RKO (cell line): ENCODE measurements around the gene ARHGAP26.
"Not testable (repeated sequence)": the region's sequence is repeated elsewhere in the genome, so short reads cannot be mapped to it uniquely, and the experiment has no call there.

Experiments
- DNase-seq: peaks from one replicate; pipeline ENCODE4 v3.0.0-alpha.2; 2016; ENCODE audit warnings: low spot score

ARHGAP26 gene

DNA sequence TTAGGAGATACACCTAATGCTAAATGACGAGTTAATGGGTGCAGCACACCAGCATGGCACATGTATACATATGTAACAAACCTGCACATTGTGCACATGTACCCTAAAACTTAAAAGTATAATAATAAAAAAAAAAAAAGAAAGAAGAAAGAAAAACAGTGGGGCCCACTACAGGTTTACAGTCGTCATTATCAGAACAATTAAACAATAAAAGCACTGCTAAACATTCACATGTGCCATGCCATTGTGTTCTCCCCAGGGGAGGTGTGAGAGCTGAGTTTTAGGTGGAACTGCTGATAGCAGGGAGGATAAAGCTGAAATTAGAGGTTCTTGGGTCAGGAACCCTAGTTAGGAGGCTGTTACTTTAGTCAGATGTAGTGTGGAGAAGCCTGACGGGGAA is 348.6 kb downstream of the ARHGAP26 start:
- DNase-seq: not testable (repeated sequence)

DNA sequence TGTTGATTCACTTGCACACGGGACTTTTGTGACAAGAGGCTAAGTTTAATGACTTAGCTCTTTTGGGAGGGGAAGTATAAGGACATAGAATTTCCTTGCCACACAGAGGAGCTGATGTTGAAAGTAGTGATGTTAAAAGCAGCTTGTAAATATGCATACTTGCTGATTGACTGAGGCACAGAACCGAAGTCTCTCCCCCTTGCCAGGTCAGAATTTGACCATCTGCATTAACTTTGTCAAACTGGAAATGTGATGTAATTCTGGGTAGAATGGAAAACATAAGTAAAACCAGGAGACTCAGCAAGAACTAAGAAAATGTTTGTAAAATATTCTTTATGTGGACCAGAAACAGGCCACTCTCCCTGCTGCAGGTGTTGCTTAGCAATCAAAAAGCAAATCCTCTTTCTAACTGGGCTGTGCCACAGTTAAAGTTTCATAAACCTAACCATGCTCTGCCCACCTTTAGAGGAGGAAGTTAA is 349.2 kb downstream of the ARHGAP26 start:
- no peak for DNase-seq

DNA sequence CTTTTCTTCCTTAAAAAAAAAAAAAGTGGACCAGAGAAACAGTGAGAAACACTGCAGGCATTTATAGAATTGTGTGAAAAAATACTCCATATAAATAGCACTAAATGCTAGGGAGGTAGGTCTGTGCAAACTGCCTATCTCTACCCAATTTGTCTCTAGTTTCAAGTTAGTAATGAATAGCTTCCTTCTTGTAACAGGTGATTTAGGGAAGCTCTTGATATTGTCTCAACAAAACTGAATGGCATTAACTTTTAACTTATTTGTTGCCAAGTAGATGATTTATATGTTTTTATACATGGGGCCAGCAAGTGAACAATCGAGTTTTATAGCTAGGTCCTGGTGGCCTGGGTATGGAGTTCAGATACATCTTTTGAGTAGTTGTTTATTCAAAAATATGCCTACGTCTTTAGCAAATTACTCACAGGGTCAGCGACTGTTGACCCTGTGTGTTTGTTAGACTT is 349.7 kb downstream of the ARHGAP26 start:
- no peak for DNase-seq

DNA sequence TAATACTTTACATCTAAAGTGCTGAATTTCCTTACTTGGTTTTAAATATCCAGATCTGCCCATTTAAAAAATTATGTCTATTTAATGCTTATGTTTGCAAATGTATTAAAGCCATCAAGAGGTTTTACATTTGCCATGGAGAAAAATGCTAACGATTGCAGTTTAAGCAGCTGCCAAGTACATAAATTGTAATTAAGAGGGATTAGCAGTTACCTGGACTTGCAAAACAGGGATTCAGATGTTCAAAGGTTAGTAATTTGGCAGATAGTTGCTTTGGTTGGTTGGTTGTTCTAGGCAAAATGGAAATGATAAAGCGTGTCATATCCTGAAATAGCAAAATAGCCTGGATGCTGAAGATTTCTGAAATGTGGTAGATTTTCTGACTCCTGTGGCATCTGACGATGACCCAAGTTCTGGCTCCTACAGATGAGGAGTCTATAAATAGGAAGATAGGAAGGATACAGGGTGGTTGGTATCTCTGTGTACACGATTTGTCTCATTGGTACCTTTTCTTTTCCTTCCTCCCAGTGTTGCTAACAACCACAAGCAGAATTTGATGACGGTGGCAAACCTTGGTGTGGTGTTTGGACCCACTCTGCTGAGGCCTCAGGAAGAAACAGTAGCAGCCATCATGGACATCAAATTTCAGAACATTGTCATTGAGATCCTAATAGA is 350.4 kb downstream of the ARHGAP26 start:
- DNase-seq: no peak

DNA sequence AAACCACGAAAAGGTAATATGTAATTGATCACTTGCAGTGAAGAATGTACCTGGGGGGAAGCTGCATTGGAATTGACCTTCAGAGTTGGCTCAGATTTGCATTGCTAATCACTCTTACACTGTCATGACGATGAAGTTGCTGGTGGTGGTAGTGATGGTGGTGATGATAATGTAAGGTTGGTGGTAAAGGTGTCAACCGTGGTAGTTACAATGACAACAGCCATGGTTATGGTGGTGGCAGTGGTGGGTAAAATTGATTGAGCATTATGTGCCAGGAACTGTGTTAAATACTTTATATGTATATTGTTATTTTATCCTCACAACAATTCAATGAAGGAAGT is 350.9 kb downstream of the ARHGAP26 start:
- DNase-seq: no peak

DNA sequence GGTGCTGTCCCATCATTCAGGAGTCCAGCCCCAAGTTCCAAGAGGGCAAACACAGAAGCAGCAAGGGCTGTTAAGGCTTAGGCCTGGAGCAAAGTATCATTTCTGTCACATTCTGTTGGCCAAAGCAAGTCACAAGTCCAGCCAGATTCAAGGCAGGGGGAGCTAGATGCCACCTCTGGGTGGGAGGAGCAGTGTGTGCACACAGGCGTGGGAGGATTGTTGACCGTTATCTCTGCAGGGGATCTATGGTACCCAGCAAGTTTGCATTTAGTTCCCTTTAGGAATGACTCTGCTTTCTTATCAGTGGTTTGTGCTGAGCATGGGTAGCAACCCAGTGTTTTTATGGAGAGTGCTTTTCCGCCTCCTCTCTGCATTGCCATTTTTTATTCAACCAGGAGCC is 354.4 kb downstream of the ARHGAP26 start:
- no peak for DNase-seq

DNA sequence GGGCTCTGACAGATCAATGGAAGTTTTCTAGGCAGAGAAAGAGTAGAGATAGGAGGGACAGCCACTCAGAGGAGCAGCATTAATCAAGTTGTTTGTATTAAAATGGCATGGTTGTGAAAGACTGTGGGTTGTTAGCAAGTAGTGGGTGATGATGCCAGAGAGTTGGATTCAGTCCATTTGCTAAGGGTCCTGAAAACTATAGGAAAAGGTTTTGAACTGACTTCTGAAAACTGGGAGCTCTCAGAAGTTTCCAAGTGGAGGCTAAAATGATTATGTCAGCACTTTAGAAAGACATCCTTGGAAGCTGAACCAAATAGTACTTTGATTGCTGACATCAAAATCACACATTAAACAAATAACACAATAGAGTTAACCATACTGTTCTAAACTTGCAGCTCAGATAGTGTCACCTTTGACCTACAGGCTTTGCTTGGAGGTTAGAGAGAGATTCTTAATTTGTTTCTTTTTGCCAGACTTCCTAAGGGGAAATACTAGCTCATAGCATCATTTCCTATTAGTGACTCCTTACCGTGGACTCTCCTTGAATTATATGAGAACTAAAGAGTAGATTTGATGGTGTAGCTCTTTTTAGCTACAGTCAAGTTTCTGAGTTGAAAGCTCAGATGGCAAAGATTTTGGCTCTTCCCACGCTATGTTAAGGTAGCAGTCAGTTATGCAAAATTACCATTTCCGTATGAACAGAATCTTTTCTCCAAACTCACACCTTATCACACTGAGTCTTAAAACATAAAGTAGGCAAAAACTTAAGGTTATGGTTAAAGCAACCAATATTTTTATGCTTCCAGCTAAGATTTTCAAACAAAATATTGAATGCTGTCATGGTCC is 356.2 kb downstream of the ARHGAP26 start:
- DNase-seq: no peak

DNA sequence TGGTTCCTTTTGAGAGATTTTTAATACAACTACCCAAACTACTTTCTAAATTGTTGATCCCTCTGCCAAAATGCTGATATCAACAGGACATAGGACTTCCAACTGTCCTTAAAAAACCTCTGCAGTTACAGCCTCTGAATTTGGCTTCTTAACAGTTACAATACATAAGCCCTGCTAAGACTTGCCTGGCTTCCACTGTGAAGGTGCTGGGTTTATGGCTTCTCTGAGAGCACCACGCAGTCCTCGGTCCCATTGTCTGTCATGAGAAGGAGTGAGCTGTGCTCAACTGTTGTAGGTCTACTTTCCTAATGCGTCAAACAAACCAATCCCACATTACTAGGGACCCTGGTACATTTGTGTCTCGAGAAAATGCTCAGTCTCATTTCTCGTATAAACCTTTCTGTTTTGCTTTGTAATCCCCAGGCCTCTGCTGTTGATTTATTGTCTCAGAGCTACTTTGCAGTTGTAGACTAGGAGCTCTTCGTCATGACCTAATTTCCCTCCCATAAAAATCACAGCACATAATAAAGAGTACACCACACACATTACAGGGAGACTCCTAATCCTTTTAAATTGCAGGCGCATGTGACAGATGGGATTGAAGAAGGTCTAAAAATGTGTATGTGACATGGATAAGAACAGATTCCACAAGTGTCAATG is 358.4 kb downstream of the ARHGAP26 start:
- DNase-seq: no peak

DNA sequence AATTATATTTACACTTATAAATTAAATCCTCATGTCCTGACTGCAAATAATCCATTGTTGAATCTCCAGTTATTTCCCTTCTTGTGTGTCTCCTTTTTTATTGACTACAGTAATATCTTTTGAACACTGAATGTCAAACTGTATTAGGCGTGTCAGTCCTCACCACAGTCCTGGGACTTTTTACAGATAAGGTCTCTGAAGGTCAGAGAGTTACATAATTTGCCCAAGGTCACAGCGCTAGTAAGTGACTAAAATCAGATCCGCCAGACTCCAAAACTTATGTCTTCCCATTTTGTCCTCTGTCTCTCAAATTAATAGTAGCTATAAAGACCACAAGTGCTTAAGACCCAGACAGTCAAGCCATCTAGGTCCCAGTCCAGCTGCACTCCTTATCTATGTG is 359.0 kb downstream of the ARHGAP26 start:
- DNase-seq: no peak

DNA sequence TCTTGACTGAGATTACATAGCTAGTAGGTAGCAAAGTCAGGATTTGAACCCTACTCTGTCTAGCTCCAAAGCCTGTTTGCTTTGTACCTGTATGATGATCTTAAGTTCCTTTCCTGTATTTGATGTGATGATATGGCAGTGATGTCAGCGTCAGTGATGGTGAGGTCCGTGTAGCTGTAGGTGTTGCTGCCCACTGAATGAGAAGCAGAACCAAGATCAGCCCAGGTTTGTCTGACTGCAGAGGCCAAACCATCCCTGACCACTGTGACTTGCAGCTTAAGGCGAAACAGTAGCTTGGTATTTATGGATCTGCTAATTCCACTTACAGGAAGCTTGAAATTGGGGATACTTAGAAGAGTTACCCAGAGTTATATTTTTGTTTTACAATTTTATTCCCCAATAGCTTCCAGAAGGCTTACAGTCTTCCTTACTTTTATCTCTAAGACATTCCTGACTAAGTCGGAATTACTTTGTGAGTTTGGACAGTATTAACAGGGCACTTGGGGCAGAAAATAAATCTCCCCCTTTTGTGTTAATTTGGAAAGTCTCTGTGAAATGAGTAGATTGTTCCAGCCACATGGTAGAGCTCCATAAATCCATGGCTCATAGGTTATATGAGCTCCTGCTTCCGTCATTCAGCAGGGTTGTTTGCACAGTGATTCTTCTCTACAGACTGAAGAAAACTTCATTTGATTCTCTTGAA is 359.9 kb downstream of the ARHGAP26 start:
- DNase-seq: no peak

DNA sequence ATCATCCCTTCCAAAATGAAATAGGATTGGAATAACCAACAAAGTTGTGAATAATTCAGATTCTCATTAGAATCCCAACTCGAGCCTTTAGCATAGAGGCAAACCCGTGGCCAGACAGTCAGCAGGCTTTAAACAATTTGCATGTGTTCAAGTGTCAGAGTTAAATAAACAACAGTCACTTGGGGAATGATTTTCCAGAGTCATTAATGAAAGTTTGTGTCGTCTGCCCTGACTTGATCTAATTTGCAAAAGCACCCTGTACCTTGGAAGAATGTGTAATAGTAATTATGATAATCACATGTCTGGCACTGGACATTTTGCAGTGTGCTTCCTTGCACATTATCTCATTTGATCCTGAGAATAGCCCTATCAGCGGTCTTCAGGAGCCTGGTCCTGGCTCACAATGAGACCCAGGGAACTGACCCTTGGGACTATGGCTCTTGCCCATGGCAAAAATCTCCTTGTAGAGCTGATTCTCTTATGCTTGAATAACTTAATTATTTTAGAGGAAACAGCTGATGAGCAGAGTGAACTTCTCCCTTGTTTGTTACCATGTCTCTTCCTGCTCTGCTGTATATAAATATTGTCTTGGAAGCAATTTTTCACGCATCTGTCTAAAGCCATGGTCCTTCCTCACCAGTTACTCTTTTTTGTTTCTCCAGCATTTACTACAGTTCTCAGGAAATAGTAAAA is 360.6 kb downstream of the ARHGAP26 start:
- DNase-seq: no peak

DNA sequence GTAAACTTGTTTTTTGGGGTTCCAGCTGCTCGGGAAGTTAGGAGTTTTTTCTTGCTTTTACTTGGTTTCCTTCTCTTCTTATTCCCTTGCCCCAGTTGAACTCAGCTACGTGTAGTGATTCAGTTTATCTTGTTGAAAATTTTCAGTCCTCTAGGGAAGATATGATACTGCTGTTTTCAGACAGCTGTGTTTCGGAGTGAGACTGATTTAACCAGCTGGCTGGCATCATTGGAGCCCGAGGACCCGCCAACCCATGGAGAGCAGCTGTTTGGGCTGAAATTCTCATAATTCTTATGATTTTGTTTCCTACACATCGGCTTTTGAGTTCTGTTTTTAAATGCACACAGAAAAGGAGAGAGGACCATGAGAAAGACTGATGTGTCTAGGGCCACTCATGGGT is 361.8 kb downstream of the ARHGAP26 start:
- DNase-seq: no peak

DNA sequence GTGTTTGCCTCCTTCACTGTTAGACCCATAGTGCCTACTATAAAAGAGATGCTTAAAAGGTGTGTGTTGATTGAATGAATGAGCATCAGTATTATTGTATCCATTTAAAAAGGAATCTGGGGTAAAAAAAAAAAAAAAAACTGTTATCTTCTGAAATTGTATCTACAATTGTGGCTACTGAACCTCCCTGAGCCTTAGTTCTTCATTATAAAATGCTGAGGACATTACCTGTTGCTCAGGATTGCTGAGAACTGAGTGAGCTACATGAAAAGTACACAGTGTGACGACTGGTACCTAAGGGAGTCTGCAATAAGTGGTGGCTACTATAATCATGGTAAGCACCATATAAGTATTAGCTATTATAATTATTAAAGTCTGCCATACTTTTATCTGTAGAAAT is 362.6 kb downstream of the ARHGAP26 start:
- no peak for DNase-seq

DNA sequence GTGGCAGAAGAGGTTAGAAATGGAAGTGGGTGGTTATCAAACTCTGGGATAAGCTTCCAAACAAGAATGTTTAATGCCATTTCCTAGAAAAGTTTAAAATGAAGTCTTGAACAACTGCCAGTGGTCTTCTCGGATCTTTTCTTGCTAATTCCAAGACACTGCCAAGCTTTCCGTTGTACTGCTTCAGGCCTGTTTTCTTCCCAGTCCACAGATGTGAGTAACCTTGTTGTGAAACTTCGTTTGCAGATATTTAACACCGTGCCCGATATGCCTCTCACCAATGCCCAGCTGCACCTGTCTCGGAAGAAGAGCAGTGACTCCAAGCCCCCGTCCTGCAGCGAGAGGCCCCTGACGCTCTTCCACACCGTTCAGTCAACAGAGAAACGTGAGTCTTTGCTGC is 363.5 kb downstream of the ARHGAP26 start:
- no peak for DNase-seq

DNA sequence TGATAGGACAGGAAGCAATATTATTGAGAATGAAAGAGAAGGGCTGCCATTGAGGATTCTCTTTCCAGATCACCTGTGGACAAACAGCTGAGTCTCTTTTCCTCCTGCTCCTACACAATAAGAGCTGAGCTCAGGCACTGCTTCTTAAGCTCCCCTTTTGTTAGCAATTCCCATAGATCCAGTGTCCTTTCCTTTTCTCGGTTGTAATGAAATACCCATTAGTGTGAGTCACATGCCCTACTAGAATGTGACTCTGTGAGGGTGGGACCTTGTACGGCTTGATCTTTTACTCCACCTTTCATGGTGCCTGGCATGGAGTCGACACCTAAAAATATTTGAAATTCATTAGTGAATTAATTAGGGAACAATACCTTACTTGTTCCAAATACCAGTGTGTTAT is 364.1 kb downstream of the ARHGAP26 start:
- no peak for DNase-seq

DNA sequence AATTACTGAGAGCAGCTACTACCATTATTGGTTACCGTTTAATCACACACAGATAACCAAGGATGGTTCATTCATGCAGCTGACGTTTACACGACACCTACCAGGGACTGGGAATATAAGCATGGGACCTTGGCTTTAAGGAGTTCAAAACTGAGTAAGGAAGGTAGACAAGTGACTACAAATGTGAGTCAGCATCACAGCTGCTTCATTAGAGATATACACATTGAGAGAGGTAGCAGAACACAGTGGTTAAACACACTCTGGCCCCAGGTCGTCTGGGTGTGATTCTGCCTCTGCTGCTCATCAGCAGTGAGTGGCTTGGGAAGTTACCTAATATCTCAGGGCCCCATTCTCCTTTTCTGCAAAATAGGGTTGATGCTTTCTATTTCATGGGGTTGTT is 364.7 kb downstream of the ARHGAP26 start:
- no peak for DNase-seq

DNA sequence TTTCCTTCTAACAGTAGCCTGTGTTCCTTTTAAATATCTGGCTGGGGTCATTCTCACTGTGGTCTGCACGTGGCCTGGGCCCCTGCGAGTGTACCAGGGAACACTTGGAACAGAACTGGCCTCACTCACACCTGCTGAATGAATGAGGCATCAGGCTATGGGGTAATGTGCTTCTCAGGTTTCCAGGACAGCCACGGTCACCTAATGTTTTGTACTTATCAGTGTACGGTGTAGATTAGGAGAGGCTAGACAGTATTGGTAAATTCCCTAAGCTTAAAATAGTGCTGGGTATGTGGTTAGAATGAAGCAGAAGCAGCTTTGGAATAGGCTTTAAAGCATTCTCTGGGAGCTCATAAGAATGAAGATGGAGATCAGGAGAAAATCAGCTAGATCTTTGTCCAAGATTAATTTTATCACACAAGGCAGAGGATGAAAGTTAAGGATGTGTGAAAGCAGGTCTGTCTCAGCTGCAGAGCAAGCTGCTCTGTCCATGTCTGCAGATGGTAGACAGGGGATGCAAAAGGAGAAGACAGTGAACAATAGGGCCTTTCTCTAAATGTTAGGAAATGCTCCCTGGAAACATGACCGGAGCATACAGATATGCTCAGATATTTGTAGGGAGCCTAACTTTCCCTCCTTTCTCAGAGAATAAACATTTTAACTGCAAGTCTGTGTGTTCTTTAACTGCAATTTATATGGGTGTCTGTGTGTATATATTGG is 365.8 kb downstream of the ARHGAP26 start:
- no peak for DNase-seq

DNA sequence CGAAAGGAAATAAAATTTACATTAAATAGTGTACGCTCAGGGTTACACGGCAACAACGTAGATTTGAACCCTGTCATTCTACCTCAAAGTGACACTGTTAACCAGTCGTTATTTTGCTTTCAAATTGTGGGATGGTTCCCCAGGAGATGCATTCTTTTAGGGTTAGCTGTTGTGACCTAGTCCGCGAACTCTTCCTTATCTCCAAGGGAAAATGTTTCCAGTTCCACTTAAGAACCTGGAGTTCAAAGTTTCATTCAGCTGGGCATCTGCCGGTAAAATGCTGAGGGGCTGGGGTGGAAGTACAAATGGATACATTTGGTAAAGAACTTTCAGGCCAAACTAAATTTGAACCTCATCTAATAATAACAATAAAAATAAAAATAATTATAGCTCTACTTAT is 368.7 kb downstream of the ARHGAP26 start:
- DNase-seq: no peak

DNA sequence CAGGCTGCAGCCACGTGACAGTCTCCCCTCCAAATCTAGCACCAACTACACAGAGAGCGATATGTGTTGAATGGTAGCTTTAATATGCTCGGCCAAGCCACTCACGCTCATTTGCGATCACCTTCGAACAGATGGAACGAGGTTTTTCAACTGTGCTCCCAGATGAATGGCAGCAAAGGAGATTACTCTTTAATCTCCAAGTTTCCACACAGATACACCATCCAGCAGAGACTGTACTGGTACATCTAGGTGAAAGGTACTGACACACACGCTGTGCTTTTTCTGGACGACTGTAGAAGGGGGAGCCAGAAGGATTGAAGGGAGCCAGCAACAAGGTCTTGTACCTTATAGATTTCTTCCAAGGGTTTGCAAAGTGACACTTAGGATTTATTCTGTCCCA is 369.4 kb downstream of the ARHGAP26 start:
- no peak for DNase-seq

DNA sequence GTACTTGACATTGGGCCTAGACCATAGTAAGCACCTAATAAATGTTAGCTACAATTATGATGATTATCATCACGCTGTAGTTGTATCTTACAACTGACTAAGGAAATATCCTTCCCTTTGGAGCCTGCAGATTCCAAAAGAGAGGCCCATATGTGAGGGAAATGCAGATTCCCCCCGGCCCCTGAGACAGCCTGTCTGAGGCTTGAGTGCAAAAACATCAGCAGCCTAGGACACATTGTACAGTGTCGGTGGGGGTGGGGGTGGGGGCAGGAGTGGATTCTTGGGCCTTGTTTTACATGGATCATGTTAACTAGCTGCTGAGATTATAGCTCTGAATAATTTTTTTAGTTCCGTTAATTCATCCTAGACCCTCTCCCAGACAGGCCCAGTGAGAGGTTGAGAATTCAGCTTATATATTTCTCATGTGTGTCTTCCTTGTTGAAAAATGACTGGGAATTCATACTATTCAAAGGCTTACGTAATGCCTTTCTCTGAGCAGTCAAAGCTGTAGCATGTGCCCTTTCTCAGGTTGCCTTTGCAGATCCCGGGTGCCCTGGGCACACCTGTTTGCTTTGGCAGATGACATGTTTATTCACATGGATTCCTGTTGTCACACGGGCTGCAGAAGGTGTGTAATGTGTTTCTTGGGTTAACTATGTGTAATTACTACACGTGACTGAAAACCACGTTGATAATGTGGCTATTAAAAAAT is 370.5 kb downstream of the ARHGAP26 start:
- no peak for DNase-seq
